Bronchial epithelial cell (primary cell): ENCODE data around the gene MT1B. TPM values are rescaled to one million over a fixed set of nuclear protein-coding genes. Genes with fewer than 3 reads are reported as not detected.

Experiments used
- DNase-seq: peaks from one replicate; pipeline ENCODE4 v3.0.0-alpha.2; 2010; ENCODE audit warnings: low read depth
- FAIRE-seq: peaks from 2 replicates; lab custom pipeline; 2011; peaks lifted over from hg19 to GRCh38; lab: Jason Lieb, UNC
- H3K27me3 ChIP-seq: 2 replicates; pipeline ENCODE4 v1.5.1; 2011; ENCODE audit warnings: low read length; ENCODE audit not compliant: control insufficient read depth, insufficient read depth
- H3K36me3 ChIP-seq: 2 replicates; pipeline ENCODE4 v1.5.1; 2011; ENCODE audit warnings: low read length; ENCODE audit not compliant: control insufficient read depth, insufficient read depth
- H3K4me3 ChIP-seq: 2 replicates; pipeline ENCODE4 v1.5.1; 2011; ENCODE audit warnings: mild to moderate bottlenecking, low read depth, low read length, control low read depth
- total RNA-seq: library from RNA; depleted of rRNA; stranded (reverse); fragments of >200 nt; gene quantifications from 2 replicates; pipeline ENCODE4 v1.2.1, GENCODE V29; 2014
- TF ChIP-seq, protein P1 (sequence below): IDR thresholded peaks from 2 replicates; pipeline ENCODE4 v1.5.1; 2011; ENCODE audit warnings: mild to moderate bottlenecking, moderate library complexity, low read length, control low read depth, inconsistent platforms; ENCODE audit not compliant: insufficient read depth, severe bottlenecking

The MT1B gene
- total RNA-seq, 1 donor from 2014 or later = not detected

DNA sequence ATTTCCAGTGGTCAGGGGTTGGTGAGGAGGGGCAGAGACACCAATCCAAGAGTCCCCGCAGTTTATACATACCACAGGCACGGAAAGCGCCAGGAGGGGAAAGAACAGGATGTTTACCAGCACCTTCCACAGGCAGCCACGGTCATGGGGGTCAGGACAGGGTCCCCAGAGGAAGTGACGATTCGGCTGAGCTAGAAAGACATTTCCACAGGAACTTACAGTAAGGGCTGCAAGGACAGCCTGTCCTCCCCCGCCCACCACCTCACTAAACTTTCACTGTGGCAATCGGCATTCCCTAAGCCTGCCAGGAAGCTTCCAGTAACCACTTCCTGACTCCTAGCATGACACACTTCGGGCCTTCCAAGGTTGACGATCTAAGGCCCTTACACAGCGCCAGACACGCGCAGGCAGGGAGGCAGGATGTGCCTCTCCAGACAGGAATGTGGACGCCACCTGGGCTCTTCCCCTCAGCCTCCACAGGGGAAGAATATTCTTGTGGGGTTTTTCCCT is 44.5 kb upstream of the MT1B start:
- DNase-seq (peak; percentile 99), FAIRE-seq (peak; percentile 7)
- Histone ChIP-seq H3K36me3 (no peaks in the 10 kb centered on the region), H3K27me3 (no peaks in the 10 kb centered on the region), H3K4me3 (peak overlapping the region; percentile 1)
- TF ChIP-seq, protein P1, sequence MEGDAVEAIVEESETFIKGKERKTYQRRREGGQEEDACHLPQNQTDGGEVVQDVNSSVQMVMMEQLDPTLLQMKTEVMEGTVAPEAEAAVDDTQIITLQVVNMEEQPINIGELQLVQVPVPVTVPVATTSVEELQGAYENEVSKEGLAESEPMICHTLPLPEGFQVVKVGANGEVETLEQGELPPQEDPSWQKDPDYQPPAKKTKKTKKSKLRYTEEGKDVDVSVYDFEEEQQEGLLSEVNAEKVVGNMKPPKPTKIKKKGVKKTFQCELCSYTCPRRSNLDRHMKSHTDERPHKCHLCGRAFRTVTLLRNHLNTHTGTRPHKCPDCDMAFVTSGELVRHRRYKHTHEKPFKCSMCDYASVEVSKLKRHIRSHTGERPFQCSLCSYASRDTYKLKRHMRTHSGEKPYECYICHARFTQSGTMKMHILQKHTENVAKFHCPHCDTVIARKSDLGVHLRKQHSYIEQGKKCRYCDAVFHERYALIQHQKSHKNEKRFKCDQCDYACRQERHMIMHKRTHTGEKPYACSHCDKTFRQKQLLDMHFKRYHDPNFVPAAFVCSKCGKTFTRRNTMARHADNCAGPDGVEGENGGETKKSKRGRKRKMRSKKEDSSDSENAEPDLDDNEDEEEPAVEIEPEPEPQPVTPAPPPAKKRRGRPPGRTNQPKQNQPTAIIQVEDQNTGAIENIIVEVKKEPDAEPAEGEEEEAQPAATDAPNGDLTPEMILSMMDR = no peak

DNA sequence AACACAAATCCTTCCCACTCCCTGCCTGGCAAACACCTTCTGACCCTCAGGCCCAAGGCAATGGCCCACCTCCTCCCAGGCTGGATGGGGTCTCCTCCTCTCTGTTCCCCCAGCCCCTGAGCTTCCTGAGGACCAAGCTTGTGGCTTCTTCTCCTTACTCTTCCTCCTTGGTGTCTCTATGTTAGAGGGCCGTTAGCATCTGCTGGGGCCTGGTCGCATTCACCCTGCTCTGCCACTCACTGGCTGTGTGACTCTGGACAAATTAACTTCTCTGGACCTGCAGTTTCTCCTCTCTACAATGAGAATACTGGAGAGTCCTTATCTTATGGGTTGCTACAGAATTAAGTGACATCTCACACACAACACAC is 44.0 kb upstream of the MT1B start:
- no peaks in the 10 kb centered on the region for H3K36me3 ChIP-seq
- no peak overlapping the region for H3K4me3 ChIP-seq
- no peak for DNase-seq
- FAIRE-seq = no peak
- no peaks in the 10 kb centered on the region for H3K27me3 ChIP-seq
- TF ChIP-seq, protein P1 = no peak

DNA sequence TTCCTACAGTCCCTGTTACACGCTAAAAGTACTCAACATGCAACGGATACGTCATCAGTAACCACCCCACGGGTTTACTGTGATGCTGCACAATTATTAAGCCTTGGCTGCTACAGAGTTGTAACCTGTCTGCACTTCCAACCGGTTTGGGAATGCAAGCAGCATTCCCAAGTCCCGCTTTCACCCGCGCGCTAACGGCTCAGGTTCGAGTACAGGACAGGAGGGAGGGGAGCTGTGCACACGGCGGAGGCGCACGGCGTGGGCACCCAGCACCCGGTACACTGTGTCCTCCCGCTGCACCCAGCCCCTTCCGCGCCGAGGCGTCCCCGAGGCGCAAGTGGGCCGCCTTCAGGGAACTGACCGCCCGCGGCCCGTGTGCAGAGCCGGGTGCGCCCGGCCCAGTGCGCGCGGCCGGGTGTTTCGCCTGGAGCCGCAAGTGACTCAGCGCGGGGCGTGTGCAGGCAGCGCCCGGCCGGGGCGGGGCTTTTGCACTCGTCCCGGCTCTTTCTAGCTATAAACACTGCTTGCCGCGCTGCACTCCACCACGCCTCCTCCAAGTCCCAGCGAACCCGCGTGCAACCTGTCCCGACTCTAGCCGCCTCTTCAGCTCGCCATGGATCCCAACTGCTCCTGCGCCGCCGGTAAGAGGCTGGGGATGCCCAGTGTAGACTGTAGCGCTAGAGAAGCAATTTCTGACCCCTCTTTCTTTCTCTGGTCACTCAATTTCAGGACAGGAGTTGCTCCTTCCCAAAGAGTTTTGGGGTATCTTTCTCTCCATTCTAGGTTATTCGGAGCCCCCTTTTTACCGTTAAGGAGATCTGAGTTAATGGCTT is 43.4 kb upstream of the MT1B start, which contains the start of gene MT2A:
Gene MT2A (plus strand): TSS at position 542 of the 833 bp plus-strand sequence. CDS start 72 bp downstream, at position 614.
- DNase-seq (peak; percentile 89), FAIRE-seq (no peak)
- Histone ChIP-seq H3K4me3 (peak within 1 kb of the TSS; percentile 50), H3K27me3 (no peaks in the 10 kb centered on the region), H3K36me3 (no peaks in the 10 kb centered on the region)
- TF ChIP-seq, protein P1 = no peak

DNA sequence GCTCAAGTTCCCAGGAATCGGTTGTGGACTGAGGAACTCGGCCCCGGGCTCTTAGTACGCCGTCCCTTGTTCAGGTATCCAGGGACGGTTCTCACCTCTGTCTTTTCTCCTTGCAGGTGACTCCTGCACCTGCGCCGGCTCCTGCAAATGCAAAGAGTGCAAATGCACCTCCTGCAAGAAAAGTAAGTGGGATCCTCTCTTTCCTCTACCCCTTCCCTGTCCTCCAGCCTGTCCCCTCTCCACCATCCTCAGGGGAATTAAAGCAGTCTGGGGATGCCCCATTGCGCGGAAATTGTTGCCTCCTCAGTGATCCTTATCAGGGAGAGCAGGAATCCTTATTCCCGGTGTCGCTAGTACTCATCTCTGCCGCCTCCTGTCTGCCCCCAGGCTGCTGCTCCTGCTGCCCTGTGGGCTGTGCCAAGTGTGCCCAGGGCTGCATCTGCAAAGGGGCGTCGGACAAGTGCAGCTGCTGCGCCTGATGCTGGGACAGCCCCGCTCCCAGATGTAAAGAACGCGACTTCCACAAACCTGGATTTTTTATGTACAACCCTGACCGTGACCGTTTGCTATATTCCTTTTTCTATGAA is 42.7 kb upstream of the MT1B start:
- DNase-seq (peak; percentile 7), FAIRE-seq (no peak)
- TF ChIP-seq, protein P1 = no peak
- Histone ChIP-seq H3K4me3 (peak overlapping the region; percentile 50), H3K27me3 (no peaks in the 10 kb centered on the region), H3K36me3 (no peaks in the 10 kb centered on the region)

DNA sequence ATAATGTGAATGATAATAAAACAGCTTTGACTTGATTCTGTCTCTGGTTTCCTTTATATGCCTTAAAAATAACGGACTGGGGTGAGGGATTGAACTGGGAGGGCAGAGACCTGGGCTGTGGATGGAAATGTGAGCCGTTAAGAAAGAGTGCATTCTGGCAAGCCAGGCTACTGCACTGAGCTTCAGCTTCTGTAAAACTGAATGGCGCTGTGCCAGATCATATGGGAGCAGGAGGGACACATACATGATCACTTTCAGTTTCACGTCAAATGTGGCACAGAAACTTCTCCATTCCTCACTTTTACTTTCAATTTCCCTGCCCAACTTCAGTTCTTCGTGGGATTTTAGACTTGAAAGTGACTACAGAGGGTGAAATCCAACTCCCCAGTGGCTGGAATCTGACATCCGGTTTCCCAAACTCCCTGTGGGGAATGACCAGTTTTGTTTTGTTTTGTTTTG is 42.2 kb upstream of the MT1B start:
- Histone ChIP-seq H3K27me3 (no peaks in the 10 kb centered on the region), H3K36me3 (no peaks in the 10 kb centered on the region), H3K4me3 (peak overlapping the region; percentile 50)
- TF ChIP-seq, protein P1 = no peak
- FAIRE-seq = no peak
- peak; percentile 89 for DNase-seq
